IMR-90 (cell line): ENCODE results near the gene ARRDC3. TPM values are rescaled to one million over a fixed set of nuclear protein-coding genes. Genes with fewer than 3 reads are reported as not detected.

Experiments used
- ATAC-seq: fragments of 200-7000 bp; cut with Tn5 transposase; 2 replicates; pipeline ENCODE4 v1.9.1; 2020; ENCODE audit warnings: low read depth, mild to moderate bottlenecking, moderate library complexity
- BruUV-seq: library from RNA; stranded (reverse); fragments of 400-500 nt; replicated peaks from 2 replicates; lab custom pipeline; 2021; lab: Mats Ljungman, UMichigan
- CTCF ChIA-PET: fragments of 300-600 bp; formaldehyde crosslinking; extraction: SDS; loops from one replicate; lab custom pipeline; 2021; ENCODE audit warnings: antibody characterized with exemption; lab: Yijun Ruan, JAX
- POLR2A ChIA-PET: fragments of 300-600 bp; sonication (Branson Sonifier 250); formaldehyde crosslinking; loops from one replicate; lab custom pipeline; 2022; ENCODE audit warnings: antibody characterized with exemption; ENCODE audit not compliant: unreplicated experiment; lab: Charles Lee
- DNase-seq: peaks from one replicate; pipeline ENCODE4 v3.0.0; 2013
- H2AFZ ChIP-seq: replicated peaks from 2 replicates; pipeline ENCODE3; 2013; ENCODE audit warnings: low read length, mild to moderate bottlenecking; ENCODE audit not compliant: poor library complexity
- H2AK5ac ChIP-seq: 2 replicates; pipeline ENCODE4 v1.6.1; 2013; ENCODE audit warnings: low read depth, low read length, inconsistent platforms
- H2AK9ac ChIP-seq: replicated peaks from 2 replicates; pipeline ENCODE3; 2013; ENCODE audit warnings: mild to moderate bottlenecking, low read depth, low read length, moderate library complexity; ENCODE audit not compliant: poor library complexity
- H2BK120ac ChIP-seq: 2 replicates; pipeline ENCODE4 v1.6.1; 2013; ENCODE audit warnings: low read depth, low read length, inconsistent platforms
- H2BK15ac ChIP-seq: 3 replicates; pipeline ENCODE4 v1.6.1; 2013; ENCODE audit warnings: low read depth, low read length, inconsistent platforms
- H2BK20ac ChIP-seq: 2 replicates; pipeline ENCODE4 v1.6.1; 2013; ENCODE audit warnings: low read depth, mild to moderate bottlenecking, inconsistent platforms, low read length, moderate library complexity
- H2BK5ac ChIP-seq: 2 replicates; pipeline ENCODE4 v1.6.1; 2013; ENCODE audit warnings: mild to moderate bottlenecking, low read depth, low read length, inconsistent platforms; ENCODE audit not compliant: poor library complexity, severe bottlenecking
- H3K14ac ChIP-seq: replicated peaks from 2 replicates; pipeline ENCODE4 v1.6.1; 2013; ENCODE audit warnings: low read depth, low read length, inconsistent platforms
- H3K18ac ChIP-seq: 2 replicates; pipeline ENCODE4 v1.6.1; 2013; ENCODE audit warnings: low read depth, low read length, control low read depth
- H3K23ac ChIP-seq: 2 replicates; pipeline ENCODE4 v1.6.1; 2013; ENCODE audit warnings: low read depth, low read length, inconsistent platforms
- H3K27ac ChIP-seq: 2 replicates; pipeline ENCODE4 v1.5.1; 2013; ENCODE audit warnings: mild to moderate bottlenecking, control low read depth, low read length; ENCODE audit not compliant: insufficient read depth
- H3K27me3 ChIP-seq: 2 replicates; pipeline ENCODE4 v1.6.1; 2013; ENCODE audit warnings: low read length; ENCODE audit not compliant: control insufficient read depth, insufficient read depth
- H3K36me3 ChIP-seq: 2 replicates; pipeline ENCODE4 v1.6.1; 2013; ENCODE audit warnings: low read length, mixed read lengths; ENCODE audit not compliant: control insufficient read depth, insufficient read depth
- H3K4ac ChIP-seq: 2 replicates; pipeline ENCODE4 v1.6.1; 2013; ENCODE audit warnings: low read depth, low read length, inconsistent platforms
- H3K4me1 ChIP-seq: 2 replicates; pipeline ENCODE4 v1.6.1; 2013; ENCODE audit warnings: low read length, mixed read lengths; ENCODE audit not compliant: control insufficient read depth, insufficient read depth
- H3K4me2 ChIP-seq: 2 replicates; pipeline ENCODE4 v1.6.1; 2013; ENCODE audit warnings: low read depth, mild to moderate bottlenecking, control low read depth, low read length, moderate library complexity
- H3K4me3 ChIP-seq: 2 replicates; pipeline ENCODE4 v1.5.1; 2013; ENCODE audit warnings: low read depth, mild to moderate bottlenecking, control low read depth, low read length, moderate library complexity; ENCODE audit not compliant: insufficient read depth
- H3K56ac ChIP-seq: 2 replicates; pipeline ENCODE4 v1.6.1; 2013; ENCODE audit warnings: low read length, inconsistent platforms; ENCODE audit not compliant: insufficient read depth; ENCODE audit errors: extremely low read depth
- H3K79me1 ChIP-seq, 2 experiments: 2 replicates each; pipeline ENCODE4 v1.6.1; 2013; ENCODE audit warnings: low read length in 2 of 2, inconsistent platforms in 1 of 2, low read depth in 1 of 2
- H3K9ac ChIP-seq: 2 replicates; pipeline ENCODE4 v1.6.1; 2013; ENCODE audit warnings: low read depth, low read length, control low read depth
- H3K9me1 ChIP-seq: 2 replicates; pipeline ENCODE4 v1.6.1; 2013; ENCODE audit warnings: low read length, inconsistent platforms; ENCODE audit not compliant: insufficient read depth
- H3K9me3 ChIP-seq: 2 replicates; pipeline ENCODE4 v1.6.1; 2013; ENCODE audit warnings: low read length; ENCODE audit not compliant: control insufficient read depth, insufficient read depth
- H4K20me1 ChIP-seq: 2 replicates; pipeline ENCODE4 v1.6.1; 2013; ENCODE audit warnings: low read length, inconsistent platforms; ENCODE audit not compliant: insufficient read depth
- H4K5ac ChIP-seq: 2 replicates; pipeline ENCODE4 v1.6.1; 2013; ENCODE audit warnings: mild to moderate bottlenecking, low read depth, low read length, control low read depth
- H4K8ac ChIP-seq, 2 experiments: 2 replicates each; pipeline ENCODE4 v1.6.1; 2013; ENCODE audit warnings: low read depth in 2 of 2, low read length in 2 of 2, control low read depth in 1 of 2, inconsistent platforms in 1 of 2
- H4K91ac ChIP-seq: 2 replicates; pipeline ENCODE4 v1.6.1; 2013; ENCODE audit warnings: low read depth, low read length, inconsistent platforms; ENCODE audit not compliant: insufficient read depth
- BHLHE40 ChIP-seq: fragments of 150-350 bp; IDR thresholded peaks from 2 replicates; pipeline ENCODE4 v1.6.1; 2016; ENCODE audit warnings: mild to moderate bottlenecking, low read depth, low read length
- CEBPB ChIP-seq: IDR thresholded peaks from 2 replicates; pipeline ENCODE4 v1.6.1; 2012; ENCODE audit warnings: low read depth, low read length, improper control_type of control experiment
- CHD1 ChIP-seq: IDR thresholded peaks from 2 replicates; pipeline ENCODE4 v1.6.1; 2012; ENCODE audit warnings: low read depth, low read length, improper control_type of control experiment
- FOS ChIP-seq: fragments of 150-350 bp; IDR thresholded peaks from 2 replicates; pipeline ENCODE4 v1.6.1; 2016; ENCODE audit warnings: low read depth, low read length
- MAZ ChIP-seq: IDR thresholded peaks from 2 replicates; pipeline ENCODE4 v1.6.1; 2012; ENCODE audit warnings: low read depth, mild to moderate bottlenecking, low read length, improper control_type of control experiment, moderate library complexity, borderline replicate concordance
- MXI1 ChIP-seq: IDR thresholded peaks from 2 replicates; pipeline ENCODE4 v1.6.1; 2012; ENCODE audit warnings: low read depth, mild to moderate bottlenecking, low read length, moderate library complexity, borderline replicate concordance
- RAD21 ChIP-seq: IDR thresholded peaks from 2 replicates; pipeline ENCODE4 v1.6.1; 2012; ENCODE audit warnings: low read length, improper control_type of control experiment
- RCOR1 ChIP-seq: IDR thresholded peaks from 2 replicates; pipeline ENCODE4 v1.6.1; 2012; ENCODE audit warnings: mild to moderate bottlenecking, low read length, improper control_type of control experiment; ENCODE audit not compliant: insufficient replicate concordance
- RFX5 ChIP-seq: IDR thresholded peaks from 2 replicates; pipeline ENCODE4 v1.8.0; 2012; ENCODE audit warnings: low read depth, mild to moderate bottlenecking, low read length, moderate library complexity
- SMC3 ChIP-seq: fragments of 150-350 bp; IDR thresholded peaks from 2 replicates; pipeline ENCODE4 v1.6.1; 2016; ENCODE audit warnings: low read depth, mild to moderate bottlenecking, antibody characterized with exemption, low read length, moderate library complexity
- WGBS, 2 experiments: methylation state at CpG; one replicate each; pipeline versions ENCODE4 v1.1.5 to v1.1.7; 2013; ENCODE audit warnings: missing lambda C conversion rate in 2 of 2; ENCODE audit not compliant: insufficient read length in 1 of 2; ENCODE audit errors: extremely low coverage in 2 of 2; 5-methylcytosine and 5-hydroxymethylcytosine counted together
- dilution Hi-C: fragments of 300-500 bp; cut with HindIII; formaldehyde crosslinking; loops from one replicate; pipeline ENCODE4 v1.14.3; 2018; ENCODE audit warnings: low sequenced_read_pairs; ENCODE audit not compliant: unreplicated experiment
- in situ Hi-C: fragments of 300-500 bp; cut with MboI; formaldehyde crosslinking; loops from 3 replicates; pipeline ENCODE4 v1.14.3; 2019; ENCODE audit warnings: low sequenced_read_pairs, inconsistent platforms, mixed read lengths
- intact Hi-C: fragments of 100-400 bp; cut with micrococcal nuclease; formaldehyde crosslinking; loops from 2 replicates; pipeline ENCODE4 v1.10.0; 2022
- polyA plus RNA-seq, 3 experiments: library from polyadenylated mRNA; depleted of rRNA; stranded (reverse); fragments of >200 nt; gene quantifications; 2 replicates each; pipeline ENCODE4 v1.2.3, GENCODE V29; 2012; ENCODE audit warnings: low replicate concordance in 1 of 3
- total RNA-seq: library from RNA; depleted of rRNA; stranded (reverse); fragments of >200 nt; gene quantifications from 2 replicates; pipeline ENCODE4 v1.2.3, GENCODE V29; 2012
- TF ChIP-seq, protein P1 (sequence below): fragments of 150-350 bp; IDR thresholded peaks from 2 replicates; pipeline ENCODE4 v1.6.1; 2017; ENCODE audit warnings: mild to moderate bottlenecking, antibody characterized with exemption, low read length, low read depth

The ARRDC3 gene
- total and polyA plus RNA-seq, 2 of the 4 experiments (the other 2 are of a cell fraction): 19.3 to 86.7 TPM

DNA sequence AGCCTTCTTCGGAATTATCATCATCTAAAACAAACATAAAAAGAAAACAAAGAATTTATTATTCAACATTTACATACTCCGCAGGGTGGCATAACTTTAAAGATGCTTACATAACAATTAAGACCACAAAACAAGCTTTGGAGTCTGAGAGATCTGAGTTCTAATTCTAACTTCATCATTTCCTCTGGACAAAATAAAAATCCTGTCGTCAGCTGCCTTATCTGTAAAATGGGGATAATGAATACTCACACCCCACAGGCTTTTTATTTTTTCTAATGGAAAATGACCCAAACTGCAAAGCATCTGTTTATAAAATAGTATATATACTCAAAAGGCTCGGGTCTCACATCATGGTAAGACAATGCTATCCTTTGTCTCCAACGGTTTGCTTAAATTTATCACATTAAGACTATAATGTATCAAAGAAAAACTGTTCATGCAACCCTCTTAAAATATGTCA is 4.3 kb downstream of the ARRDC3 start:
- dilution Hi-C loops (no loop called here), in situ Hi-C loops (no loop called here), intact Hi-C loops (no loop called here)
- H3K56ac ChIP-seq: no peak overlapping the region
- H2BK20ac ChIP-seq: no peak overlapping the region
- H2BK15ac ChIP-seq: no peak overlapping the region
- peak overlapping the region; percentile 5; the same call in 1 of the 2 replicates for H3K4me3 ChIP-seq
- no peaks in the 10 kb centered on the region for H3K4me1 ChIP-seq
- peaks cover 6 to 14% of the 10 kb centered on the region in 2 experiments for H3K79me1 ChIP-seq
- BruUV-seq: no TSS peak
- H3K18ac ChIP-seq: no peak overlapping the region
- CTCF ChIA-PET: interaction anchor here (0.8 kb wide), 1 partner anchor 196 kb away, joined by 3 read pairs; no protein-coding TSS in a partner anchor
- no peaks in the 10 kb centered on the region for H3K9me3 ChIP-seq
- peak overlapping the region; percentile 57 for H2BK5ac ChIP-seq
- H3K4ac ChIP-seq: no peak overlapping the region
- H3K4me2 ChIP-seq: peak overlapping the region; percentile 43
- H3K27me3 ChIP-seq: no peaks in the 10 kb centered on the region
- peak overlapping the region; percentile 10; the same call in 1 of the 2 replicates for H3K23ac ChIP-seq
- H4K5ac ChIP-seq: no peak overlapping the region
- no peak overlapping the region for H4K91ac ChIP-seq
- no peak overlapping the region for H3K27ac ChIP-seq
- H2AK9ac ChIP-seq: no peak overlapping the region
- H4K20me1 ChIP-seq: peaks cover 14% of the 10 kb centered on the region
- H4K8ac ChIP-seq: no peak overlapping the region; a peak in 1 of 4 replicates
- POLR2A ChIA-PET: no interaction called here
- no peak overlapping the region; the same call in 1 of the 2 replicates for H3K9ac ChIP-seq
- TF ChIP-seq RAD21: no peak
- TF ChIP-seq MXI1: no peak
- no peak for TF ChIP-seq MAZ
- TF ChIP-seq RFX5: no peak
- no peak for TF ChIP-seq SMC3
- no peak for TF ChIP-seq CEBPB
- no peak for TF ChIP-seq CHD1
- no peak for TF ChIP-seq BHLHE40
- TF ChIP-seq RCOR1: no peak
- no peak for TF ChIP-seq FOS
- TF ChIP-seq, protein P1, sequence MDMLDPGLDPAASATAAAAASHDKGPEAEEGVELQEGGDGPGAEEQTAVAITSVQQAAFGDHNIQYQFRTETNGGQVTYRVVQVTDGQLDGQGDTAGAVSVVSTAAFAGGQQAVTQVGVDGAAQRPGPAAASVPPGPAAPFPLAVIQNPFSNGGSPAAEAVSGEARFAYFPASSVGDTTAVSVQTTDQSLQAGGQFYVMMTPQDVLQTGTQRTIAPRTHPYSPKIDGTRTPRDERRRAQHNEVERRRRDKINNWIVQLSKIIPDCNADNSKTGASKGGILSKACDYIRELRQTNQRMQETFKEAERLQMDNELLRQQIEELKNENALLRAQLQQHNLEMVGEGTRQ: no peak
- no peak overlapping the region for H2AK5ac ChIP-seq
- no peaks in the 10 kb centered on the region for H3K9me1 ChIP-seq
- peaks cover 19% of the 10 kb centered on the region for H3K36me3 ChIP-seq
- no peak overlapping the region for H2AFZ ChIP-seq
- H2BK120ac ChIP-seq: no peak overlapping the region
- H3K14ac ChIP-seq: no peak overlapping the region
- ATAC-seq: no peak
- no CpG with 5 or more reads among the region's 5 CpGs for WGBS, 2 experiments
- no peak for DNase-seq
